GM19351 (cell line): ENCODE data around the gene SLC38A3.
A peak's percentile ranks its signal among the peaks of the same experiment; 100 is the strongest.
"Not testable (repeated sequence)": the region's sequence is repeated elsewhere in the genome, so short reads cannot be mapped to it uniquely, and the experiment has no call there.

Experiments used
- ATAC-seq: cut with Tn5 transposase; IDR thresholded peaks from one replicate; pipeline ENCODE4 v1.9.1; 2021; ENCODE audit warnings: mild to moderate bottlenecking, moderate library complexity; ENCODE audit not compliant: unreplicated experiment

Gene SLC38A3

GRCh38 chr3:50245831-50246516 is 40.9 kb downstream of the SLC38A3 start:
- ATAC-seq: peak; percentile 74

- ATAC-seq: peak; percentile 78
These were observed 41.5 kb downstream of the SLC38A3 start for GRCh38 chr3:50246517-50246954.

- ATAC-seq: no peak
These were observed 43.3 kb downstream of the SLC38A3 start for GRCh38 chr3:50248387-50248786.

- ATAC-seq: no peak
These were observed 44.4 kb downstream of the SLC38A3 start for GRCh38 chr3:50249457-50249856.

GRCh38 chr3:50250514-50250913 is 45.4 kb downstream of the SLC38A3 start:
- no peak for ATAC-seq

GRCh38 chr3:50251220-50251619 is 46.1 kb downstream of the SLC38A3 start:
- ATAC-seq: no peak

GRCh38 chr3:50254577-50255250 is 49.6 kb downstream of the SLC38A3 start:
- ATAC-seq: no peak

GRCh38 chr3:50255251-50255615 is 50.2 kb downstream of the SLC38A3 start:
- no peak for ATAC-seq

- ATAC-seq: no peak
These were observed 52.2 kb downstream of the SLC38A3 start for GRCh38 chr3:50256978-50257890.

GRCh38 chr3:50258029-50258680 is 53.1 kb downstream of the SLC38A3 start:
- ATAC-seq: no peak

GRCh38 chr3:50258979-50259378 is 53.9 kb downstream of the SLC38A3 start:
- ATAC-seq: no peak

- ATAC-seq: no peak
These were observed 54.5 kb downstream of the SLC38A3 start for GRCh38 chr3:50259432-50260026.

GRCh38 chr3:50260027-50260941 is 55.2 kb downstream of the SLC38A3 start:
- peak; percentile 89 for ATAC-seq

- ATAC-seq: no peak
These were observed 55.9 kb downstream of the SLC38A3 start for GRCh38 chr3:50260942-50261441.

GRCh38 chr3:50261505-50261904 is 56.4 kb downstream of the SLC38A3 start:
- ATAC-seq: no peak

GRCh38 chr3:50262200-50262599 is 57.1 kb downstream of the SLC38A3 start:
- not testable (repeated sequence) for ATAC-seq

- ATAC-seq: no peak
These were observed 57.7 kb downstream of the SLC38A3 start for GRCh38 chr3:50262778-50263177.

GRCh38 chr3:50263478-50264382 is 58.7 kb downstream of the SLC38A3 start:
- no peak for ATAC-seq
